ENCODE measurements around the gene WWOX.

Gene WWOX

GRCh38 chr16:78405040-78405439 is 305.6 kb downstream of the WWOX start:
- Histone ChIP-seq H3K4me3 (ENCODE audit: low read depth, low read length) (no peak overlapping the region), H3K27me3 (ENCODE audit: control insufficient read depth, insufficient read depth, low read length) (no peaks in the 10 kb centered on the region), H3K4me1 (ENCODE audit: control insufficient read depth, insufficient read depth, low read length) (peaks cover 2% of the 10 kb centered on the region), H3K9me3 (ENCODE audit: control insufficient read depth, insufficient read depth, low read length) (peaks cover 4% of the 10 kb centered on the region), H3K9ac (ENCODE audit: low read depth, low read length) (no peak overlapping the region), H3K36me3 (ENCODE audit: control insufficient read depth, insufficient read depth, low read length) (no peaks in the 10 kb centered on the region)

GRCh38 chr16:78405833-78406232 is 306.4 kb downstream of the WWOX start:
- H3K4me3 ChIP-seq (ENCODE audit: low read depth, low read length), result no peak overlapping the region
- H3K9ac ChIP-seq (ENCODE audit: low read depth, low read length), result no peak overlapping the region
- H3K9me3 ChIP-seq (ENCODE audit: control insufficient read depth, insufficient read depth, low read length), result peaks cover 4% of the 10 kb centered on the region
- no peaks in the 10 kb centered on the region for H3K36me3 ChIP-seq (ENCODE audit: control insufficient read depth, insufficient read depth, low read length)
- no peaks in the 10 kb centered on the region for H3K27me3 ChIP-seq (ENCODE audit: control insufficient read depth, insufficient read depth, low read length)
- H3K4me1 ChIP-seq (ENCODE audit: control insufficient read depth, insufficient read depth, low read length), result peaks cover 2% of the 10 kb centered on the region

DNA sequence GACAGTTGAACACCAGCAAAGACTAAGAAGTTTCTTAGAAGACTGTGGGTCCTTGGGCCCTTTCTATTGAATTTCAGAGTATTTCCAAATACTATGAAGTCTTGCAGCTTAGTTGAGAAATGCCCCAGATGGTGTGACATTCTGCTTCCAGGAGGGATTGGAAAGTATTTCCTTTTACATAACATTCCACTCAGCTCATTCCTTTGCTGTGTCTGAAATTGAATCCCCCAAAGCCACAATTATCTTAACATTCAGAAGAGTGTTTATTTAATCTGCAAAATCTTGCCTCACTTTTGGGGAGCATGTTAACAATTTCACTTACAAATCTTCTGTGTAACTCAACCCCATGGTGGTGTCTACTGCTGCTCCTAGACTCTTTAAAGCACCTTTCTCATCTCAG is 307.7 kb downstream of the WWOX start:
- Histone ChIP-seq H3K9ac (ENCODE audit: low read depth, low read length) (no peak overlapping the region), H3K4me1 (ENCODE audit: control insufficient read depth, insufficient read depth, low read length) (peaks cover 2% of the 10 kb centered on the region), H3K36me3 (ENCODE audit: control insufficient read depth, insufficient read depth, low read length) (no peaks in the 10 kb centered on the region), H3K27me3 (ENCODE audit: control insufficient read depth, insufficient read depth, low read length) (no peaks in the 10 kb centered on the region), H3K9me3 (ENCODE audit: control insufficient read depth, insufficient read depth, low read length) (peaks cover 4% of the 10 kb centered on the region), H3K4me3 (ENCODE audit: low read depth, low read length) (no peak overlapping the region)

DNA sequence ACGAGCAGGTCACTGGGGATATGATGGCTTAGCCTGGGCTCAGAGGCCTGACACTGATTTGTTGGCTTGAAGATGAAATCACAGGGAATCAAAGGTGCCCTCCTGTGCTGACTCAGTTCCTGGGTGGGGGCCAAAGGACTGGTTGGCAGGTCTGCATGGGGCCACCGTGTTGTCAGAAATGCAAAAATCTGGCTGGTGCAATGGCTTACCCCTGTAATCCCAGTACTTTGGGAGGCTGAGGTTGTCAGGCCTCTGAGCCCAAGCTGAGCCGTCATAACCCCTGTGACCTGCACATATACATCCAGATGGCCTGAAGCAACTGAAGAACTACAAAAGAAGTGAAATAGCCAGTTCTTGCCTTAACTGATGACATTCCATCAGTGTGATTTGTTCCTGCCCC is 314.2 kb downstream of the WWOX start:
- Histone ChIP-seq H3K9me3 (ENCODE audit: control insufficient read depth, insufficient read depth, low read length) (no peaks in the 10 kb centered on the region), H3K9ac (ENCODE audit: low read depth, low read length) (no peak overlapping the region), H3K36me3 (ENCODE audit: control insufficient read depth, insufficient read depth, low read length) (no peaks in the 10 kb centered on the region), H3K27me3 (ENCODE audit: control insufficient read depth, insufficient read depth, low read length) (no peaks in the 10 kb centered on the region), H3K4me3 (ENCODE audit: low read depth, low read length) (no peak overlapping the region), H3K4me1 (ENCODE audit: control insufficient read depth, insufficient read depth, low read length) (peaks cover 11% of the 10 kb centered on the region)

GRCh38 chr16:78415013-78415412 is 315.6 kb downstream of the WWOX start:
- no peaks in the 10 kb centered on the region for H3K27me3 ChIP-seq (ENCODE audit: control insufficient read depth, insufficient read depth, low read length)
- no peak overlapping the region for H3K4me3 ChIP-seq (ENCODE audit: low read depth, low read length)
- H3K36me3 ChIP-seq (ENCODE audit: control insufficient read depth, insufficient read depth, low read length), result no peaks in the 10 kb centered on the region
- H3K4me1 ChIP-seq (ENCODE audit: control insufficient read depth, insufficient read depth, low read length), result peaks cover 11% of the 10 kb centered on the region
- no peaks in the 10 kb centered on the region for H3K9me3 ChIP-seq (ENCODE audit: control insufficient read depth, insufficient read depth, low read length)
- no peak overlapping the region for H3K9ac ChIP-seq (ENCODE audit: low read depth, low read length)

DNA sequence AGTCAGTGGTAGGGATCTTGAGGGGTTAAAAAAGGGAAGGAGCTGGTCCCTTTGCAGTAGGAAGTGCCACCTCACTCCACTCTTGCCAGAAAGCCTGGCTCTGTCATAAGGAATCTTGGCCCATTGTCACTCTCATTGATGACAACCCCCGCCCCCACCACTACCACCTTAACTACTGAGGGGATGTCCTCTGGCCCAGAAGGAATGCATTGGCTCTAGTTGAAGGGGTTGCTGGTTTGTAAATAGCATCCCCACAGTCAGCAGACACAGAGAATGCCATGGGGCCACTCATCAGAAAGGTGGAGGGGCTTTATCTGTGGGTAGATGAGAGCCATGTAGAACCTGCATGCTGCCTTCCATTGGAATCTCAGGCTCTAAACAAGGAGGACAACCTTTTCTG is 316.2 kb downstream of the WWOX start:
- no peak overlapping the region for H3K9ac ChIP-seq (ENCODE audit: low read depth, low read length)
- no peaks in the 10 kb centered on the region for H3K27me3 ChIP-seq (ENCODE audit: control insufficient read depth, insufficient read depth, low read length)
- peaks cover 11% of the 10 kb centered on the region for H3K4me1 ChIP-seq (ENCODE audit: control insufficient read depth, insufficient read depth, low read length)
- no peaks in the 10 kb centered on the region for H3K36me3 ChIP-seq (ENCODE audit: control insufficient read depth, insufficient read depth, low read length)
- no peaks in the 10 kb centered on the region for H3K9me3 ChIP-seq (ENCODE audit: control insufficient read depth, insufficient read depth, low read length)
- H3K4me3 ChIP-seq (ENCODE audit: low read depth, low read length), result no peak overlapping the region

DNA sequence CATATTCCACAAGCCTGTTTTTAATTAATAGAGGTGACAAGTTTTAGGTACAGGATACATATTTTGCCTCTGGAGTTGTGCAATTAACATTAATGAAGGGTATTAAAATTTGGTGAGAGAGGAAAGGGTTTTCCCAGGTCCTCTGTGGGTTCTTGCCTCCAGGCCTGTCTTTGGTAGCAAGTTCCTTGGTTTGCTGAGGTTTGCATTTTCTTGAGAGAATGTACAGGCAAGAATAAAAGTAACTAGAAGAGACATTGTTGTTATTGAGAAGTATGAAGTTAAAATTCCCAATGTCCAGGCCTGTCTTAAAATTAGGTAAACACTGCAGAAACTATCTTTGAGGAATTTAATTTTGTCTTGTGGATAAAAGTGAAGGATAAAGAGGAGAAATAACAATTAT is 316.9 kb downstream of the WWOX start:
- Histone ChIP-seq H3K36me3 (ENCODE audit: control insufficient read depth, insufficient read depth, low read length) (no peaks in the 10 kb centered on the region), H3K27me3 (ENCODE audit: control insufficient read depth, insufficient read depth, low read length) (no peaks in the 10 kb centered on the region), H3K9me3 (ENCODE audit: control insufficient read depth, insufficient read depth, low read length) (no peaks in the 10 kb centered on the region), H3K4me3 (ENCODE audit: low read depth, low read length) (no peak overlapping the region), H3K4me1 (ENCODE audit: control insufficient read depth, insufficient read depth, low read length) (peaks cover 14% of the 10 kb centered on the region), H3K9ac (ENCODE audit: low read depth, low read length) (no peak overlapping the region)

DNA sequence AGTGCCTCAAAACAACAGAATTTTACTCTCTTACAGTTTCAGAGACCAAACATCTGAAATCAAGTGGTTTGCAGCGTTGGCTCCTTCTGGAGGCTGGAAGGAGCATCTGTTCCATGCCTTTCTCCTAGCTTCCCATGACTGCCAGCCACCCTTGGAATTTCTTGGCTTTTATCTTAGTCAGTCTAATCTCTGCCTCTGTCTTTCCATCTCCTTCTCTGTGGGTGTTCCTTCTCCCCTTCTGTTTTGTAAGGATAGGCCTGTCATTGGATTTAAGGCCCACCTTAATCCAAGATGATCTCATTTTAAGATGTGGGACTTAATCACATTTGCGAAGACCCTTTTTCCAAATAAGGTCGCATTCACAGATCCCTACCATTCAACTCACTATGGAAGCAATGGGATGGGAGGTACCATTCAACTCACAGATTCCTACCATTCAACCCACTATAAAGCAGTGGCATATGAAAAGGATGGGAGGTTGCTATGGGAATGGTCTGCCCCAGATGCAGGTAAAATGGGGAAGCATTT is 321.8 kb downstream of the WWOX start:
- Histone ChIP-seq H3K9ac (ENCODE audit: low read depth, low read length) (no peak overlapping the region), H3K4me1 (ENCODE audit: control insufficient read depth, insufficient read depth, low read length) (peaks cover 7% of the 10 kb centered on the region), H3K4me3 (ENCODE audit: low read depth, low read length) (no peak overlapping the region), H3K9me3 (ENCODE audit: control insufficient read depth, insufficient read depth, low read length) (no peaks in the 10 kb centered on the region), H3K36me3 (ENCODE audit: control insufficient read depth, insufficient read depth, low read length) (no peaks in the 10 kb centered on the region), H3K27me3 (ENCODE audit: control insufficient read depth, insufficient read depth, low read length) (no peaks in the 10 kb centered on the region)

DNA sequence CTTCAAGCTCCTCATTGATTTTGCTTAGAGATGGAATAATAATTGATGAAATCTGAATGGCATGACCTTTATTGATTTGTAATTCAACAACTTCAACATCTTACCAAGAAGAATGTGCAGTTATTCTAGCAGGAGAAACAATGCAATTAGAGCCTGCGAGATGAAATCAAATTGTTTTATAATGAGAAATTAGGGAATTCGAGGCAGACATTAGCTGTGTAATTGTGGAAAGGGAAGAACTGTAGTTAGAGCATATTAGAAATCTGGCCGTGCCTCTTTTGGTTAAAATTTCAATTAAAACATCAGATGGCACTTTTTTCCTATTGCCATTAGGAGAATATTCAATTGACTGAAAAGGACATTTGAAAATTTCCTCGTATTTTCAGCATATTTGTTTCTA is 325.8 kb downstream of the WWOX start:
- Histone ChIP-seq H3K36me3 (ENCODE audit: control insufficient read depth, insufficient read depth, low read length) (no peaks in the 10 kb centered on the region), H3K9me3 (ENCODE audit: control insufficient read depth, insufficient read depth, low read length) (no peaks in the 10 kb centered on the region), H3K4me1 (ENCODE audit: control insufficient read depth, insufficient read depth, low read length) (peaks cover 6% of the 10 kb centered on the region)

DNA sequence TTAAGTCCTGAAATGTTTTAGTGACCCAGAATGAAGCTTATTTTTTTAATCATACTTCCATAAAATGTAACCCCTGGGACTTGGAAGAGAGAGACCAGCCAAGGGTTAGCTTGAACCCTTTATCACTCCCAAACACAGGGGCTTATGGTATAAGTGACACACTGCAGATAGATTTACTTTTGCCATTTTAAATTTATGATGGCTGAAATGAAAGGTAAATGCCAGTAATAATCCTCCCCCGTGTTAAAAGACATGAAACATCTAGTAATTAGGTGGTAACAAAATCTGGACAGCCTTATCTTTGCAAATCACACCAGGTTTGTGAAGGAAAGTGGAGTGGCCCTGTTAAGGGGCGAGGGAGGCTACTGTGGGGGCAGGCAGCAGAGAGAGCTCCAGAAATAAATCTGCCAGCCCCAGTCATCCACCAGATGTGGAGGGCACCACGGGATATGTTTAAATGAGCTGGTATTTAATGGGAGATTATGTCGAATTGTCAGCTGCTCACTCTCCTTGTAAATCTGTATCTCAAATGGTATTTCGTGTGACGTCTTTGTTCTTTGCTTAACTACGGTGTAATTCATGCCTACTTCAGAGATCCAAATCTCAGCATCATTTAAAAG is 326.5 kb downstream of the WWOX start:
- no peaks in the 10 kb centered on the region for H3K36me3 ChIP-seq (ENCODE audit: control insufficient read depth, insufficient read depth, low read length)
- no peaks in the 10 kb centered on the region for H3K9me3 ChIP-seq (ENCODE audit: control insufficient read depth, insufficient read depth, low read length)
- H3K27me3 ChIP-seq (ENCODE audit: control insufficient read depth, insufficient read depth, low read length), result no peaks in the 10 kb centered on the region
- no peak overlapping the region for H3K9ac ChIP-seq (ENCODE audit: low read depth, low read length)
- H3K4me3 ChIP-seq (ENCODE audit: low read depth, low read length), result no peak overlapping the region
- H3K4me1 ChIP-seq (ENCODE audit: control insufficient read depth, insufficient read depth, low read length), result peaks cover 6% of the 10 kb centered on the region

More for the DNA sequence above, 325.8 kb downstream of the WWOX start:
- Histone ChIP-seq H3K27me3 (ENCODE audit: control insufficient read depth, insufficient read depth, low read length) (no peaks in the 10 kb centered on the region), H3K9ac (ENCODE audit: low read depth, low read length) (no peak overlapping the region), H3K4me3 (ENCODE audit: low read depth, low read length) (no peak overlapping the region)

DNA sequence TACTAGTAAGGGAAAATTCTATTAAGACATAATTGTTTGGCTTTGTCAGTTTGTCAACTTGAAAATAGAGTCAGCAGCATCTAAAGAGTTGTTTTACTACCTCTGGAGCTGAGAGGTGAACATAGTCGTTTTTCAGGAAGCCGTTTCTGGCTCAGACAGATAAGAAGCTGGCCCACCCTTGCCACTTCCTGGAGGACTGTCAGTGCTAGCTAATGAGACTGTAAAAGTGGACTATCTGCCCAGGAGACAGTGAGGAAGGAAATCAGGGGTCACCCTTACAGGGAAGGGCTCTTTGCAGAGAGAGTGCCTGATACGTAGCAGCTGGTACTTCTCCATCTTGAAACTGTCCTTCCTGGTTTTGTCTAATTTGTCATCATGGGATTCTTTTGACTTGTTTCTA is 328.7 kb downstream of the WWOX start:
- Histone ChIP-seq H3K36me3 (ENCODE audit: control insufficient read depth, insufficient read depth, low read length) (no peaks in the 10 kb centered on the region), H3K27me3 (ENCODE audit: control insufficient read depth, insufficient read depth, low read length) (no peaks in the 10 kb centered on the region), H3K4me1 (ENCODE audit: control insufficient read depth, insufficient read depth, low read length) (no peaks in the 10 kb centered on the region), H3K4me3 (ENCODE audit: low read depth, low read length) (no peak overlapping the region), H3K9me3 (ENCODE audit: control insufficient read depth, insufficient read depth, low read length) (no peaks in the 10 kb centered on the region), H3K9ac (ENCODE audit: low read depth, low read length) (no peak overlapping the region)

DNA sequence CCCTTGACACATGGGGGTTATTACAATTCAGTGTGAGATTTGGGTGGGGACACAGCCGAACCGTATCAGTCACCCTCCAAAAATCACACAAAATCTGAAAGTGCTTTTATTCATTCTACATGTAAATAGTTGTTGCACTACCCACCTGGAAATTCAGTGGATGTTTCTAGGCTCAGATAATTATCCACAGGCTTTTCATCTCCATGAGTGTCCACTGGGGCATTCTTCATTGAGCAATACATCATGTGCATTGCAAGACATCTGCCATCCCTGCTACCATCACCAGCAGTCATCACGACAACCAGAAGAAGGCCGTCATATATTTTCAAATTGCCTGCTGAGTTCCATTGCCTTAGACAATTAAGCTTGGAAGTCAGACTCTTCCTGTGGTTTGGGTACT is 330.8 kb downstream of the WWOX start:
- Histone ChIP-seq H3K9ac (ENCODE audit: low read depth, low read length) (no peak overlapping the region), H3K27me3 (ENCODE audit: control insufficient read depth, insufficient read depth, low read length) (no peaks in the 10 kb centered on the region), H3K36me3 (ENCODE audit: control insufficient read depth, insufficient read depth, low read length) (no peaks in the 10 kb centered on the region), H3K4me3 (ENCODE audit: low read depth, low read length) (no peak overlapping the region), H3K9me3 (ENCODE audit: control insufficient read depth, insufficient read depth, low read length) (no peaks in the 10 kb centered on the region), H3K4me1 (ENCODE audit: control insufficient read depth, insufficient read depth, low read length) (no peaks in the 10 kb centered on the region)
